Stimulated activated CD8-positive, alpha-beta memory T cell treated with anti-CD3 and anti-CD28 coated beads, Interleukin-2, amount 100 ng/mL, for 1 hour (primary cell): Measurements from ENCODE around the gene NPAS2.

Experiments used
- DNase-seq, 2 donors: peaks; one replicate each; pipeline ENCODE4 v3.0.0-alpha.2; 2020; ENCODE audit warnings: low read depth in 2 of 2

NPAS2 gene

DNA sequence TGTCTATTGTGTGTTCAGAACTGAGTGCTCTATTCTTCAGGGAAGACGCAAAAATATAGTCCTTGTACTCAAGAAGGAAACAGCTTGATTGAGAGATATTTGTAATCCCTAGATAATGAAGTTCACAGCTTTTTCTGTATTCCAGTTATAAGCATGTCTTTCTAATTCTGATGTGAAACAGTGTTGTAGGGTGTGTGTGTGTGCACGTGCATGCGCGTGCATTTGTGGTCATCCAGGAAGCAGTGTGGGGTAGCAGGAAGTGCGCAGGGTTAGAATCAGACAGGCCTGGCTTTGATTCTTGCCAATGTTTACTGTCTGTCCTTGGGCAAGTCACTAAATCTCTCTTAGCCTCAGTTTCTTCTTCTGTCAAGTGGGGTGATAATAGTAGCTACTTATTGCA is 87.9 kb downstream of the NPAS2 start:
- DNase-seq: no peak

- no peak for DNase-seq
These were observed 89.7 kb downstream of the NPAS2 start for GRCh38 chr2:100909534-100910081.

DNA sequence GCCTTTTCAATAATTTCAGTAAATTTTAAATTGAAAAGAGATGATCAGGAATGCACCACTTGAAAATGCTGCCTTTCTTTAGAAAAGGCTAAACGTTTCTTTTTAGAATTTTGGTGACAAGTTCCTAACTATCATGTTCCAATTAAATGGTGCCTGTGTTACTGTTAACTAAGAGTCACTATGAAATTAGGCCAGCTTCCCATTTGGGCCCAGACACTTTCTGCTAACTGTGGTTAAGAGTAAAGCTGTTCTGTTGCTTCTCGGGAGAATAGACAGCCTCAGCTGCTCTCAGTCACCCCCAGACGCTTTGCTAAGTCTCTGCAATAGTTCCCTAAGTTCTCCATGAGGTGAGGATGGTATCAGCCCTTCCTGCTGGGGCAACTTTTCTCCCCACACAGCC is 90.2 kb downstream of the NPAS2 start:
- no peak for DNase-seq

- DNase-seq: no peak
These were observed 99.4 kb downstream of the NPAS2 start for GRCh38 chr2:100919316-100919715.

- no peak for DNase-seq
These were observed 101.8 kb downstream of the NPAS2 start for GRCh38 chr2:100921685-100922161.

DNA sequence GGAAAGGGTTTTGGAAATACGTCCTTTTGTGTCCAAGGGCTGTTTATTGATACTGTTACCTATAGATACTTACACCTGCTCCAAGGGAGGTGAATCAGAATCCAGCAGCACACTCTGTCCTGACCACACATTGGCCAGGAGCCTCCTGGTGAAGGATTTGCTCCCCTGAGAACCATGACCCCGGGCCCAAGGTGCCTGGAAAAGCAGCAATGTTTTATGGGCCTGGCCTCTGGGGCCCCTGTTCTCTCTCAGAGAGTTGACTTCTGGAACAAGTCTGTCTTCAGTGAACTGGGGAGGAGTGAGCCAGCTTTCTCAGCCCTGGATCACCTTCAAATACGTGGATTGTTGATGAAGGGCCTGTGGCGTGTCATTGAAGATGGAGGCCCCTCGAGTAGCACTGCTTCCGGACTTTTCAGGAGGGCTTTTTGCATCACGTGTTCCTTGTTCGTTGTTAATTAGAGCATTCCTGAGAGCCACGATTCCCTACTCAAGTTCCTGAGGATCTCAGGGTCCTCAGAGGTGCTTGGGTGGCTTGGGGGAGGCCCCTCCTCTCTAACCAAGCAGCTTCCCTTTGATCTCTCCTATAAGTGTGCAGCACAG is 103.6 kb downstream of the NPAS2 start:
- DNase-seq: no peak

- no peak for DNase-seq
These were observed 104.2 kb downstream of the NPAS2 start for GRCh38 chr2:100924122-100924519.

- DNase-seq: no peak
These were observed 104.8 kb downstream of the NPAS2 start for GRCh38 chr2:100924520-100925451.

- no peak for DNase-seq
These were observed 108.3 kb downstream of the NPAS2 start for GRCh38 chr2:100928235-100928634.

DNA sequence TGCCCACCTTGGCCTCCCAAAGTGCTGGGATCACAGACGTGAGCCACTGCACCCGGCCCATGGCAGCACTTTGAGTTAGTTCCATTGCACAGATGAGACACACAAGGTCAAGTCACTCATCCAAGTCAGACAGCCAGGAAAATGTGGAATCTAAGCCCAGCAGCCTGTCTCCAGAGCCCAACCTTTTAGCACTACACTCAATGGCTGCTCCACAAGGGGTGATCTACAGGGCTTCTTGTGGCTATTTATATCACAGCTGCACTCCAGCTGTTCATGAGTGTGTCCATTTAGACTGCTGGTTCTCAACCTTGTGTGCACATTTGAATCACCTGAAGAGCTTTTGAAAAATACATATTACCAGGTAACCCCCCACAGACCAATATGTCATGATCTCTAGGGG is 109.2 kb downstream of the NPAS2 start:
- no peak for DNase-seq

DNA sequence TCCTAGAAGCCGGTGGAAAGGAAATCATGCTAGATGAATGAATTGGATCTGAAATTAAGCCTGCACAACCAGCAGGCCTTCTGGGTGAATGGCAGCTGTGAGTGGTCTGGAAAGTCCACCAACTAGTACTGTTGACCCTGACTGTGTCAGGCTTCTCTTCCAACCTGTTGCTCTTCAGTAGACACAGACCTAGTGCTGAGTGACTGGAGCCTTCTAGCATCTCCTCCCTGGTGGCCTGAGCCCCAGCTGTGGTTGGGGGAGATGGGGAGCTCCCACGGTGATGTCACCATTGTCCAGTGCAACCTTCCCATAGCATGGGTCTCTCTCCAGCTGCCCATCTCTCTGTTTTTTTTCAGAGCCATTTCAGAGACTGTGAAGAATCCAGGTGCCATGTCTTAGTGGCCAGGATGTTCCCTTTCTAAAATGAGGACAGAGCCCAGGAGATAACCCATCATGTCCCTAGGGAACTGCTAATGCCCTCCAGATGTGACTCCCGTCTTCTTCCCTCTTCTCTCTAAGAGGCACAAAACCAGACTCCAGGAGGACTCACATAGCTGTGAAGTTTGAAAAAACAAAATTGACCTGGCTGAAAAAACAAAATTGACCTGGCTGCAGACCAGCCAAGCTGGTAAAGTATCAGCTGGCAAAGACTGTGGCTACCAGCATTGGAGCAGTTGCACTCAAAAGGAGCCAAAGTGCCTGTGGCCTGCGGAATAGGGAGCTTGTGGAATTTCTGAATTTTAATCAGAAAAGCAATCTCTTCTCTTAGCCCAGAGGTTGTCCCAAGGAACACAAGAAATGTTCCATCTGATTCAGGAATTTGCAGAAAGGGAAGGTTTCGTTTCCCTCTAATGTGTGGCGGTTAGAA is 114.8 kb downstream of the NPAS2 start:
- DNase-seq: no peak

DNA sequence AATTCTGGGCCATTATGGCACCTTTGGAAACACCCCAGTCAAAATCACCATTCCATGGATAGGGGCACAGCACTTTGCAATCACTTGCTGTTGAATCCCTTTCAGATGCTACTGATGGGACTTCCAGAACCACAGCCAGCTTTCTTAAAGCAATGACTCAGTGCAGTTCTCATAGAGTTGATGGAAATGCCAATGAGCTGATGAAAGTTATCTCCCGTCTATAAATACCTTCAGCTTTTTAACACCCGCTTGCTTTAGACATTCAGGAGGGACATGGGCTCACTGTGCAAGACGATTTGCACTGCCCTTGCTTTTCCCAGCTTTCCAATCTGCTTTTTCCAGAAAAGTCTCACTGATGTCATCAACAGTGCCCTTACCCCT is 115.4 kb downstream of the NPAS2 start:
- no peak for DNase-seq

GRCh38 chr2:100936070-100936741 is 116.3 kb downstream of the NPAS2 start:
- no peak for DNase-seq

GRCh38 chr2:100936972-100937542 is 117.1 kb downstream of the NPAS2 start:
- DNase-seq: no peak

- DNase-seq: no peak
These were observed 118.4 kb downstream of the NPAS2 start for GRCh38 chr2:100938031-100939026.

GRCh38 chr2:100939445-100939844 is 119.5 kb downstream of the NPAS2 start:
- DNase-seq: no peak

GRCh38 chr2:100940240-100940639 is 120.3 kb downstream of the NPAS2 start:
- no peak for DNase-seq

- DNase-seq: no peak
These were observed 121.1 kb downstream of the NPAS2 start for GRCh38 chr2:100940766-100941645.
